GM12865 (cell line): ENCODE measurements around the gene PSAT1.

ENCODE experiments used
- DNase-seq: peaks from one replicate; pipeline ENCODE4 v3.0.0; 2010; ENCODE audit warnings: low read depth
- H3K4me3 ChIP-seq: 2 replicates; pipeline ENCODE4 v1.5.1; 2011; ENCODE audit warnings: mild to moderate bottlenecking, low read depth, low read length, control low read depth
- CTCF ChIP-seq: IDR thresholded peaks from 2 replicates; pipeline ENCODE4 v1.5.1; 2011; ENCODE audit warnings: low read length, control low read depth, low read depth, inconsistent platforms; ENCODE audit not compliant: insufficient read depth; ENCODE audit errors: missing control alignments

PSAT1 gene

DNA sequence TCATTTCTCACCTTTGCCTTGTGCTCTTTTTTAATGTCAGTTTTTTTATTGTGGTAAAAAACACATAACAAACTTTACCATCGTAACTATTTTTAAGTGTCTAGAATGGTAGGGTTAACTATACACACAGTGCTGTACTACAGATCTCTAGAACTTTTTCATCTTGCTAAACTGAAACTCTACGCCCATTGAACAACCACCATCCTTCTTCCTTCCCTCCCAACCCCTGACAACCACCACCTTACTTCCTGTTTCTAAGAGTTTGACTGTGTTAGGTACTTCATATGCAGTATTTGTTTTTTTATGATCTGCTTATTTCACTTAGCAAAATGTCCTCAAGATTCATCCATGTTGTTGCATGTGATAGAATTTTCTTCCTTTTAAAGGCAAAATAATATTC is 54.9 kb downstream of the PSAT1 start:
- DNase-seq = no peak
- no peak for TF ChIP-seq CTCF
- H3K4me3 ChIP-seq = no peak overlapping the region

GRCh38 chr9:78354324-78354973 is 57.5 kb downstream of the PSAT1 start:
- no peak for DNase-seq
- TF ChIP-seq CTCF = no peak
- no peak overlapping the region for H3K4me3 ChIP-seq

DNA sequence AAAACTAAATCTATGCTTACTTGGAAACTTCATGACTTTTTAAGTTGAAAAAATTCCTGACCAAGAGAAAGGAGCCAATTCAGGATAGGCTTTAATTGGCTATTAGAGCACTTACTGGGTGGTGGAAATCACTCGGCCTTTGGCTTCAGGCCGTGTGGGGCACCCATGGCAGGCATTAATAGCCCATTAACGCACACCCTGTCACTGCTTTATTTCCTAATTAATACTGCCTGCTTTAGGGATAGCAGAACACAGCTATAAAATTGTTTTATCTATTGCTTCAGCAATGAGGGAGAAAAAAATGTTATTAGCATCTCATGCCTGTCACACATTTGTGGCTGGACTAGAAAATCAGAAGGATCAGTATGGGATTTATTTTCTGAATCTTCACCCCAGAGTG is 58.1 kb downstream of the PSAT1 start:
- DNase-seq = no peak
- no peak for TF ChIP-seq CTCF
- H3K4me3 ChIP-seq = no peak overlapping the region

- no peak overlapping the region for H3K4me3 ChIP-seq
- DNase-seq = no peak
- no peak for TF ChIP-seq CTCF
Observed at GRCh38 chr9:78356634-78357033, 59.7 kb downstream of the PSAT1 start.

- no peak for TF ChIP-seq CTCF
- DNase-seq = peak; percentile 48
Observed at GRCh38 chr9:78357165-78357873, 60.4 kb downstream of the PSAT1 start.

DNA sequence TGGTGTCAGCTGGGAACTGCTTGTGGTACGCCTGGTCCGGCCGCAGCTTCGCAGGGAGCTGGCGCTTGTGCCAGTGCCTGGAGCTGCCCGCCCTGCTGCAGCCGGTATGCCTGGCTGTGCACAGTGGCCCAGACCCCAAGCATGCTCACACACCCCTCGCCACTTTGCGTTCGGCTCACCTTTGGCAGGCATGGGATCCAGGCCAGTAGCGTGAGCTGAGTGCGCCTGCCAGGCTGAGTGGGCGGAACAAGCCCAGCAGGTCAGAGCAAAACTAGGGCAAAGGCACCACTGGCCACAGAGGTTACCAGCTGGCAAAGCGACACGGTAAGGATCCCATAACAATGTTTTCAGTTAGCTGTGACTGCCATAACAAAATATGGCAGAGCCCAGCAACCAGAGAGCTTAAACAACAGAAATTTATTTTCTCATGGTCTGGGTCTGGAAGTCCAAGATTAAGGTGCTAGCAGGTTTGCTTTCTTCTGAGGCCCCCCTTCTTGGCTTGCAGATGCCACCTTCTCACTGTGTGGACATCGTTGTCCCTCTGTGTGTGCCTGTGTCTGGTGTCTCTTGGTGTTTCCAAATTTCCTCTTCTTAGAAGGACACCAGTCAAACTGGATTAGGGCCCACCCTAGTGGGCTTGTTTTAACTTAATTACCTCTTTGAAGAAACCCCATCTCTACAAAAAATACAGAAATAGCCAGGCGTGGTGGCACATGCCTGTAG is 61.6 kb downstream of the PSAT1 start:
- no peak overlapping the region for H3K4me3 ChIP-seq
- TF ChIP-seq CTCF = no peak
- DNase-seq = no peak

More at GRCh38 chr9:78357165-78357873, 60.4 kb downstream of the PSAT1 start:
- H3K4me3 ChIP-seq = no peak overlapping the region
